Measurements from ENCODE around the gene SLC66A1.

SLC66A1 gene

DNA sequence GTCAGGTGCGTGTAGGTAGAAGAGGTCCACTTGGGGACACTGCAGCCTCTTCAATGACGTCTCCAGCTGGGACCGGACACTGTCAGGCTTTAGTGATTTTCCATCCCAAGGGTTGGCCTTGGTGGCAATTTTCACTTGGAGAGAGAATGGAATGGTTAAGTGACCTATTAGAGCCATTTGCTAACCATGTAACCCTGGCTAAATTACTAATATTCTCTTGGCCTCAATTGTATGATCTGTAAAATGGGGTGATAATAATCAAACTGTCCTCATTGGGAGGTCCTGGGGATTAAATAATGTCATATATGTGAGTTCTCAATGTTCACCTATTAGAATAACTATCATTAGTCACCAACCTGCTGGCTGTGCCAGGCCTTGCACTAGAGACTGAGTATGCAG, 3.6 kb upstream of the SLC66A1 start:
- DNase-seq (ENCODE audit: low read depth) = no peak
- TF ChIP-seq, protein P1, sequence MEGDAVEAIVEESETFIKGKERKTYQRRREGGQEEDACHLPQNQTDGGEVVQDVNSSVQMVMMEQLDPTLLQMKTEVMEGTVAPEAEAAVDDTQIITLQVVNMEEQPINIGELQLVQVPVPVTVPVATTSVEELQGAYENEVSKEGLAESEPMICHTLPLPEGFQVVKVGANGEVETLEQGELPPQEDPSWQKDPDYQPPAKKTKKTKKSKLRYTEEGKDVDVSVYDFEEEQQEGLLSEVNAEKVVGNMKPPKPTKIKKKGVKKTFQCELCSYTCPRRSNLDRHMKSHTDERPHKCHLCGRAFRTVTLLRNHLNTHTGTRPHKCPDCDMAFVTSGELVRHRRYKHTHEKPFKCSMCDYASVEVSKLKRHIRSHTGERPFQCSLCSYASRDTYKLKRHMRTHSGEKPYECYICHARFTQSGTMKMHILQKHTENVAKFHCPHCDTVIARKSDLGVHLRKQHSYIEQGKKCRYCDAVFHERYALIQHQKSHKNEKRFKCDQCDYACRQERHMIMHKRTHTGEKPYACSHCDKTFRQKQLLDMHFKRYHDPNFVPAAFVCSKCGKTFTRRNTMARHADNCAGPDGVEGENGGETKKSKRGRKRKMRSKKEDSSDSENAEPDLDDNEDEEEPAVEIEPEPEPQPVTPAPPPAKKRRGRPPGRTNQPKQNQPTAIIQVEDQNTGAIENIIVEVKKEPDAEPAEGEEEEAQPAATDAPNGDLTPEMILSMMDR (IDR thresholded peaks at IDR 0.05; ENCODE audit: low read length, missing control alignments) = no peak
- H3K4me3 ChIP-seq (replicated peaks; ENCODE audit: low read depth, low read length) = no peak overlapping the region

DNA sequence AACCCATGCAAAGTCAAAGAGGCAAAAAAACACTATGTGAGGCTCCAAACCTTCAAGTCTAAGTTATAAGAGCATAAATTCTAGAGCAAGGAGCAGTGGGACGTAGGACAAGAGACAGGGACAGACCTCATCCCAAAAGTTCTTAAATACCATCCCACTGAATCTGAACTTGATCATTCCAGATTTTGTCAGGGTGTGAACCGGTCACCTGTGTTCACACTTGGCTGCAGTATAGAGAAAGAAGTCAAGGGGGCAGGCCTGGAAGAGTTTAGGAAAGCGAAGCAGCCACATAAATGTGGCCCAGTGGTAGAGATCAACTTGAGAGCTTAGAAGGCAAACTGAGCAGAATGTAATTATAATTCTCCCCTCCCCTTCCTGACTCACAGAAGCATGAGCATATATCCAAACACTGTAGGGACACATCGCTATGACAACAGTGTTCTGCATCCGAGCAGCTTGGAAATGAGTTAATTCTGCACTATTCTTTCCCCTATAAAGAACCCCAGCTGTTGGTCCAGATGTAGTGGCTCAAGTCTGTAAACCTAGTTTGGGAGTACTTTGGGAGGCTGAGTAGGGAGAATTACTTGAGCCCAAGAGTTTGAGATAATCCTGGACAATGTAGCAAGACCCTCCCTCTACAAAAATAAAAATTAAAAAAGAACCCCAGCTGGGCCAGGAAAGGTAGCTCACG, 2.9 kb upstream of the SLC66A1 start:
- H3K4me3 ChIP-seq (replicated peaks; ENCODE audit: low read depth, low read length) = no peak overlapping the region
- TF ChIP-seq, protein P1 (IDR thresholded peaks at IDR 0.05; ENCODE audit: low read length, missing control alignments) = no peak
- peak; percentile 54 for DNase-seq (ENCODE audit: low read depth)

DNA sequence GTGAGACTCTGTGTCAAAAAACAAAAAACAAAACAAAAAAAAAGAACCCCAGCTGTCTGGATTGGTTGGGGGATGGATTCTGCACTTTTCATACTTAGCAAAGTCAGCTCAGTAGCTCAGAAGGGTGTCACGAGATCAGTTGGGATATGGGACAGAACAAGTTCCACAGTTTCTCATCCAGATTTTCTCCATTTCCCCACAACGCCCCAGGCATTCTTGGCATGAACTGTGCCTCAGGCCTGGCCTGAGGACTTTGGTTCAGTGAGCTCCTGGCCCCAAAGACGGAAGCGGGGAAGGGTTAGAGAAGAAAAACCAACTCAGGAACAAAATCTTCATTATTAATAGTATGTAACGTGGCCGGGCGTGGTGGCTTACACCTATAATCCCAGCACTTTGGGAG, 2.1 kb upstream of the SLC66A1 start:
- H3K4me3 ChIP-seq (replicated peaks; ENCODE audit: low read depth, low read length) = no peak overlapping the region

DNA sequence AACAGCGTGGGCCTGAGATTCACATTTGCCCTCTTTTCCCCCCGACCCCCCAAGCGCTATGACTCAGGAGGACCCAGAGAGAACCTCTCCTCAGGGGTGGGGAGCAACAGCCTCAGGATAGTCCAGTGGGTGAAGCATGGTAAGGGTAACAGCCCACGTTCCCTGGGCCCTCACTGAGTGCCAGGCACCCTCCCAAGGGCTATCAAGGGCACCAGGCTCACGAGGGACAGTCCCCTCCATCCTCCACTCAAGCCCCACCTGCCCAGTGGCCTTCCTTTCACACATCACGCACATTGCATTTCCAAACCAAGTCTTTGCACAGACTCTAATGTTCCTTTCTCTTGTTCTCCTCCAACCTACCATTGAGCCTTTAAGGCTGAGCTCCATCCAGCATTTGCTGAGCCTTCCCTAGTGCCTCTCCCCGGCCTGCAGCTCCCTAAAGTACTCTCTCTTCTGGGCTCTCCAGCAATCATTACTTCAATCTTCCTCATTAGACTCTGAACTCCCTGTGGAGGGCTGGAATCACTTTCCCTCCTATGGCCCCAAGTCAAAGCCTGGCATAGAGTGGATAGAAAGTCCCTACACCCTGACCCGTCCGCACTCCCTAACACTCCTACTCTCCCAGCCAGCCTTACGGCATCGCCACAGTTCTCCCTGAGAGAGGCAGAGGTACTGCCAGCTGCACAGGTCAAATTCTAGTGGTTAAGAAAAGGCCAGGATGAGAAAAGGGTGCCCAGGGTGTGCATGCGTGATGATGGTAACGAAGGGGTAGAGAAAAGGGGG, 1.2 kb upstream of the SLC66A1 start:
- peak overlapping the region; percentile 75 for H3K4me3 ChIP-seq (replicated peaks; ENCODE audit: low read depth, low read length)
- TF ChIP-seq, protein P1 (IDR thresholded peaks at IDR 0.05; ENCODE audit: low read length, missing control alignments) = no peak
- no peak for DNase-seq (ENCODE audit: low read depth)

More for the DNA sequence above, 2.1 kb upstream of the SLC66A1 start:
- DNase-seq (ENCODE audit: low read depth) = no peak
- TF ChIP-seq, protein P1 (IDR thresholded peaks at IDR 0.05; ENCODE audit: low read length, missing control alignments) = no peak

DNA sequence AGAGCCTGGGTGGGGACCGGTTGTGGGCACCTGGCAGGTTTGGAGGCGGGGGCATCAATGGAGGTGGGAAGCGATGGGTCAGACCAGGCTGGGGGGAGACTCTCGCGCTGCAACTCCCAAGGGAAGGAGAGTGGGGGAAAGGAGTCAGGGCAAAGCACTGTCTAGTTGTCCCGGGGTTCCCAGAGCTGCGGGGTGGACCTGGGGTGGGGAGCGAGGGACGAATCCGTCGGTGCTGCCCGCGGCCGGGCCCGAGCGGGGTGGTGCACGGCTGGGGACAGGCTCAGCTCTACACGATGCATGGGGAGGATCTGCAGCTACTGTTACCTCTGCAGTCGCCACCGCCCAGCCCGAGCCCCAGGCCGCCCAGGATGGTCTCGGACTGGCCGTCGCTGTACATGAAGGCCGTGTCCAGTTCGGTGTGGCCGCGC, 609 bp upstream of the SLC66A1 start:
- TF ChIP-seq, protein P1 (IDR thresholded peaks at IDR 0.05; ENCODE audit: low read length, missing control alignments) = no peak
- no peak for DNase-seq (ENCODE audit: low read depth)
- H3K4me3 ChIP-seq (replicated peaks; ENCODE audit: low read depth, low read length) = peak overlapping the region; percentile 75

DNA sequence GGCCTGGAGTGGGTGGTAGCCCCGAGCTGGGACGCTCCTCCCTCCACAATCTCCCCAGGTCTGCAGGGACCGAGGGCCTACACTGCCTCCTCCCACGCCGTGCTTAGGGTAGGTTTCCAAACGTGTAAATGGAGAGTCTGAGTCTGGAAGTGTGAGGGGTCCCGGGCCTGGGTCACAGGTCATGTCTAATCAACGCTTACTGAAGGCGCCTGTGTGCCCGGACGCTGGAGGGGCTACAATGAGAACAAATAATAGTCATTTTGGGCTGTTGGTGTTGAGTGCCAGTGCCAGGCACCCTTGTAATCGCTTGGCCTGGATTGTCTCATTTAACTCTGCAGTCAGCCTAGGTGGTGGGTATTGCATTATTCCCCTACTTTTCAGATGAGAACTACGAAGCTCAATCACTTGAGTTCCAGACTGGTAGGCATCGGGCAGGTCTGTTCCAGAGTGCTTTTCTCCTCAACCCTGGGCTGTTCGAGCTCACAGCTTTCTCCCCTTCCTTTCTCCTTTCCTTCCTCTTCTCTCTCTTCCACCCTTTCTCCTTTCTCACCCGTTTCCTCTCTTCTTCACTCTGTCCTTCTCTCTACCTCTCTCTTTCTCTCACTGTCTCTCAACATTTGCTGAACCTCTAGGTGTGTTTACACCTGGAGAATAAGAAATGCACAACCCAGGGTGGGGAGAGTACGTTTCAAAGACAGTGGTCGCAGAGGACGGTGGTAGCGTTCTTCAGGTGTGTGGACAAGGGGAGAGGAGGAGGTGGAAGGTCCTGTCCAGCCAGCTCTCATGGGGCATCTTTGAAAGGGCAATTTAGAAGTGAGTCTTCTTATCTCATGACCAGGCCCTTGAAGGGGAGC, 883 bp downstream of the SLC66A1 start:
- DNase-seq (ENCODE audit: low read depth) = no peak
- TF ChIP-seq, protein P1 (IDR thresholded peaks at IDR 0.05; ENCODE audit: low read length, missing control alignments) = no peak

More for the DNA sequence above, 883 bp downstream of the SLC66A1 start:
- peak overlapping the region; percentile 72 for H3K4me3 ChIP-seq (replicated peaks; ENCODE audit: low read depth, low read length)

Data from fibroblast of pulmonary artery (primary cell).